CD4-positive, alpha-beta T cell (primary cell): ENCODE results near the gene KIF26B. TPM values are rescaled to one million over a fixed set of nuclear protein-coding genes. Genes with fewer than 3 reads are reported as not detected.

Experiments
- ATAC-seq: fragments of 200-7000 bp; cut with Tn5 transposase; one replicate; pipeline ENCODE4 v1.10.0; 2022; ENCODE audit warnings: mild to moderate bottlenecking; ENCODE audit not compliant: poor library complexity
- CTCF ChIA-PET: fragments of 350-600 bp; sonication (Branson Sonifier 250); formaldehyde crosslinking; loops from one replicate; lab custom pipeline; 2021; ENCODE audit warnings: antibody characterized with exemption, inconsistent platforms; lab: Charles Lee
- POLR2A ChIA-PET: fragments of 350-600 bp; sonication (Branson Sonifier 250); formaldehyde crosslinking; loops from one replicate; lab custom pipeline; 2021; ENCODE audit warnings: antibody characterized with exemption, inconsistent platforms; lab: Charles Lee
- DNase-seq, 14 experiments: peaks; one replicate each; pipeline ENCODE4 v3.0.0-alpha.2; 2013 to 2020; ENCODE audit warnings: mixed read lengths in 2 of 14
- H3K27ac ChIP-seq, 2 donors: one replicate each; pipeline versions ENCODE4 v1.5.1 to v1.7.0; 2013; ENCODE audit warnings: low read length in 2 of 2, low read depth in 1 of 2, mild to moderate bottlenecking in 1 of 2
- H3K27me3 ChIP-seq, 2 experiments: 1 replicate in 1 of 2; 2 replicates in 1 of 2; pipeline versions ENCODE4 v1.6.1 to v1.7.0; 2013; ENCODE audit warnings: low read length in 2 of 2, control low read depth in 1 of 2, mild to moderate bottlenecking in 1 of 2, moderate library complexity in 1 of 2; ENCODE audit not compliant: insufficient read depth in 2 of 2, control insufficient read depth in 1 of 2
- H3K36me3 ChIP-seq: one replicate; pipeline ENCODE4 v1.6.1; 2013; ENCODE audit warnings: low read length, control low read depth; ENCODE audit not compliant: insufficient read depth
- H3K4me1 ChIP-seq: one replicate; pipeline ENCODE4 v1.6.1; 2013; ENCODE audit warnings: low read length, control low read depth; ENCODE audit not compliant: insufficient read depth
- H3K4me3 ChIP-seq: one replicate; pipeline ENCODE4 v1.5.1; 2013; ENCODE audit warnings: mild to moderate bottlenecking, low read length, moderate library complexity
- H3K9me3 ChIP-seq, 2 experiments: 1 replicate in 1 of 2; 2 replicates in 1 of 2; pipeline versions ENCODE4 v1.6.1 to v1.7.0; 2013; ENCODE audit warnings: low read length in 2 of 2, mild to moderate bottlenecking in 2 of 2, control low read depth in 1 of 2, moderate library complexity in 1 of 2; ENCODE audit not compliant: control insufficient read depth in 1 of 2, insufficient read depth in 1 of 2
- H3K27ac Mint-ChIP-seq: one replicate; pipeline ENCODE4 v1.8.0; 2020; ENCODE audit warnings: mixed read lengths
- H3K27me3 Mint-ChIP-seq: one replicate; pipeline ENCODE4 v1.8.0; 2021; ENCODE audit warnings: mixed read lengths
- H3K36me3 Mint-ChIP-seq: one replicate; pipeline ENCODE4 v1.8.0; 2021; ENCODE audit warnings: low read depth, mixed read lengths
- H3K4me1 Mint-ChIP-seq: one replicate; pipeline ENCODE4 v1.8.0; 2021; ENCODE audit warnings: low read depth, mixed read lengths
- H3K4me3 Mint-ChIP-seq: one replicate; pipeline ENCODE4 v1.8.0; 2020; ENCODE audit warnings: mild to moderate bottlenecking, mixed read lengths
- H3K9me3 Mint-ChIP-seq: one replicate; pipeline ENCODE4 v1.8.0; 2020; ENCODE audit warnings: mixed read lengths
- intact Hi-C, 2 experiments: fragments of 100-400 bp; cut with DNase I in 1 of 2; cut with micrococcal nuclease in 1 of 2; formaldehyde crosslinking; loops; one replicate each; pipeline versions ENCODE4 v1.15.1 to v1.9.0; 2023 to 2025; cut with DNase I, micrococcal nuclease
- total RNA-seq, 174 experiments: library from RNA in 2 of 174; stranded (reverse) in 2 of 174; gene quantifications; one replicate each; pipeline ENCODE4 v1.2.3 and lab custom pipeline; 2021 to 2026
- TF ChIP-seq, protein P1 (sequence below): fragments of 200-600 bp; IDR thresholded peaks from one replicate; pipeline ENCODE4 v1.8.0; 2022; ENCODE audit warnings: antibody characterized with exemption, mild to moderate bottlenecking

Gene KIF26B
- total RNA-seq, 2 experiments from 2014 or later: 0.03 TPM; not detected in 1

DNA sequence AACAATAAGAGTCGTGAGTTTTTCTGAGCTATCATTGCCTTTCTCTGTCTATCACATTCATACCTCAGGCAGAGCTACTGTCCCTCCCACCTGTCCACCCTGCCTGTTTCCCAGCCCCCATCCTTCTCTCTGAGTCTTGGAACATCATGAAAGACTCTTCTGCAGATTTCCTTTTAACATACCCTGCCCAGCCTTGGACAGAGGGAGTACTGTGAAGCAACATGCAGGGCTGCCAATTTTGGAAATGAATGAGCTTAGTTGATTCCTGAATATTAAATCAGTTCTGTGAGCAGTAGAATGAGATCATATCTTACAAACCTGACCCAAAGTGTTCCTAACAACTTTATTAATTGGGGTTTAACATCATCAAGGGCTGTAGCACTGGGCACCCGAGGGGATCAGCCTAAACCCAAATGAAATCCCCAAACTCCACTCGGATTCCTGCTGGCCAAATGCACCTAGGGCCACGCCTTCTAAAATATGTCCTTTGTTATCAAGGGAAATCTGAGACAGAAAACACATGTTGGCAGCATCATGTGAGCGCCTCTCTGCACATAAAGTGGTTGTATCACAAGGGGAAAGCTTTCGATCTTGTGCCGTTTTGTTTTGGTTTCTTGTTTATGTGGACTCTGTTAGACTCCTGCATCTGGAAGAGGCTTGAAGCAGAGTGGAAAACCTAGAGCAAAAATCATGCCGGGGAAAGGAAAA is 357.6 kb downstream of the KIF26B start:
- no peak overlapping the region for H3K27ac ChIP-seq
- H3K27me3 Mint-ChIP-seq: peaks cover 36% of the 10 kb centered on the region
- H3K4me1 Mint-ChIP-seq: no peaks in the 10 kb centered on the region
- no peak for DNase-seq
- intact Hi-C loops: no loop called here
- no peaks in the 10 kb centered on the region for H3K4me1 ChIP-seq
- ChIA-PET POLR2A (no interaction called here), CTCF (no interaction called here)
- no peak overlapping the region for H3K27ac Mint-ChIP-seq
- no peak for ATAC-seq
- no peak overlapping the region for H3K4me3 Mint-ChIP-seq
- no peak overlapping the region for H3K4me3 ChIP-seq
- peaks cover 0 to 8% of the 10 kb centered on the region in 2 experiments for H3K9me3 ChIP-seq
- peaks cover 0 to 8% of the 10 kb centered on the region in 2 experiments for H3K27me3 ChIP-seq
- peaks cover 3% of the 10 kb centered on the region for H3K9me3 Mint-ChIP-seq
- H3K36me3 ChIP-seq: no peaks in the 10 kb centered on the region
- no peaks in the 10 kb centered on the region for H3K36me3 Mint-ChIP-seq
- TF ChIP-seq, protein P1, sequence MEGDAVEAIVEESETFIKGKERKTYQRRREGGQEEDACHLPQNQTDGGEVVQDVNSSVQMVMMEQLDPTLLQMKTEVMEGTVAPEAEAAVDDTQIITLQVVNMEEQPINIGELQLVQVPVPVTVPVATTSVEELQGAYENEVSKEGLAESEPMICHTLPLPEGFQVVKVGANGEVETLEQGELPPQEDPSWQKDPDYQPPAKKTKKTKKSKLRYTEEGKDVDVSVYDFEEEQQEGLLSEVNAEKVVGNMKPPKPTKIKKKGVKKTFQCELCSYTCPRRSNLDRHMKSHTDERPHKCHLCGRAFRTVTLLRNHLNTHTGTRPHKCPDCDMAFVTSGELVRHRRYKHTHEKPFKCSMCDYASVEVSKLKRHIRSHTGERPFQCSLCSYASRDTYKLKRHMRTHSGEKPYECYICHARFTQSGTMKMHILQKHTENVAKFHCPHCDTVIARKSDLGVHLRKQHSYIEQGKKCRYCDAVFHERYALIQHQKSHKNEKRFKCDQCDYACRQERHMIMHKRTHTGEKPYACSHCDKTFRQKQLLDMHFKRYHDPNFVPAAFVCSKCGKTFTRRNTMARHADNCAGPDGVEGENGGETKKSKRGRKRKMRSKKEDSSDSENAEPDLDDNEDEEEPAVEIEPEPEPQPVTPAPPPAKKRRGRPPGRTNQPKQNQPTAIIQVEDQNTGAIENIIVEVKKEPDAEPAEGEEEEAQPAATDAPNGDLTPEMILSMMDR: no peak

DNA sequence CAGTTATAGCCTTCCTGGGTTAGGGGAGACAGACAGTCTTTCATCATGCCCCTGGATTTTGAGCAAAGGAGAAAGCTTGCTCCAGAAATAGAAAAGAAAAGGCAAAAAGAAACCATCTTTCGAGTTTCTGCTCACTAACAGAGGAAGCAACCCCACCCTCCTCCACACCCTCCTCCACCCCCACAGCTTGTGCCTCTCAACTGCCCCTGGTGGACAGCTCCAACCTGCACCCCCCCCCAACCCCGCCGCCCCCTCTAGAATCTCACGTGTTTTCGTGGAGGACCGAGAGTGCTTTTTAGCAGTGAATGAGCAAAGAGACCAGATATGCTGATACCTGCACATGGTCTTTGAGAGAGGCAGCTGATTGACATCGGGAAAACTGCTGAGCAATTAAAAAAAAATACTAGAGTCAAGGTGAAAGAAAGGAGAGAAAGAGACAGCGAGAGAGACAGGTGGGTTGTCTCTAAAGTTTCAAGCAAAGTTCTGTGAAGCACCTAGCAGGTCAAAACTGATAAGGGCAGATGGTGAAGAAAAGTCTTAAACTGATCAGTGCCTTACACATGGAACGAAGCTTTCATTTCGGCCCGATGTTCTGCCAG is 358.3 kb downstream of the KIF26B start:
- H3K27ac Mint-ChIP-seq: no peak overlapping the region
- peaks cover 0 to 8% of the 10 kb centered on the region in 2 experiments for H3K9me3 ChIP-seq
- H3K4me1 Mint-ChIP-seq: no peaks in the 10 kb centered on the region
- no peak overlapping the region for H3K4me3 Mint-ChIP-seq
- ChIA-PET POLR2A (no interaction called here), CTCF (no interaction called here)
- DNase-seq (peak in 1 of 14 experiments; percentile 9), ATAC-seq (no peak)
- peaks cover 3% of the 10 kb centered on the region for H3K9me3 Mint-ChIP-seq
- no peak overlapping the region for H3K4me3 ChIP-seq
- intact Hi-C loops: no loop called here
- H3K36me3 ChIP-seq: no peaks in the 10 kb centered on the region
- H3K27me3 Mint-ChIP-seq: peaks cover 36% of the 10 kb centered on the region
- peaks cover 0 to 8% of the 10 kb centered on the region in 2 experiments for H3K27me3 ChIP-seq
- H3K4me1 ChIP-seq: no peaks in the 10 kb centered on the region
- H3K36me3 Mint-ChIP-seq: no peaks in the 10 kb centered on the region
- TF ChIP-seq, protein P1: no peak
- no peak overlapping the region for H3K27ac ChIP-seq

DNA sequence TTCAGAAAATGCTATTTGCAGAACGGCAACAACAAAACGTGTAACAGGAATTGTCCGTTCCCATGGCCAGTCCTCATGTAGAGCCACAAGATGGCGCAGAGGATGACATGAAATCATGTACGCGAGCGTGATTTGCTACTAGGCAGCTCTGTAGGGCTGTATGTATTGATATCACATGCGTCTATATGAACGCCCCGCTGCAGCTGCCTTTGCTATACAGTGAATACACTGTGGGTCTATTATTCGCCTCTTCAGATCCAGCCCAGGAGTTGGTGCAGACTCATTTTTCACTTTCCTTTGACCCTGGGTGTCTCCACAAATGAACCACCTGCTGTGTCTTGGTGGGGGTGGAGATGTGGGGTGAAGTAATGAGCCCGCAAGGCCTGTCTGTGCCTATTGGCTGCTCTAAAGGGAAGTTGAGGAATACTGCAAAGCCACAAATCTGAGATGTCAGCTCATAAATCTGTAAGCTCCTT is 361.5 kb downstream of the KIF26B start:
- TF ChIP-seq, protein P1: no peak
- intact Hi-C loops: no loop called here
- Mint-ChIP-seq H3K36me3 (no peaks in the 10 kb centered on the region), H3K27me3 (peaks cover 32% of the 10 kb centered on the region), H3K4me3 (no peak overlapping the region), H3K4me1 (no peaks in the 10 kb centered on the region), H3K9me3 (no peaks in the 10 kb centered on the region), H3K27ac (no peak overlapping the region)
- Histone ChIP-seq H3K27ac (no peak overlapping the region), H3K4me1 (no peaks in the 10 kb centered on the region), H3K9me3 (peaks cover 0 to 3% of the 10 kb centered on the region in 2 experiments), H3K27me3 (peaks cover 0 to 8% of the 10 kb centered on the region in 2 experiments), H3K4me3 (no peak overlapping the region), H3K36me3 (no peaks in the 10 kb centered on the region)
- ATAC-seq (no peak), DNase-seq (no peak)
- CTCF ChIA-PET: no interaction called here
- POLR2A ChIA-PET: no interaction called here
